Stimulated activated CD4-positive, alpha-beta T cell treated with anti-CD3 and anti-CD28 coated beads, Interleukin-1b, Interleukin-23, amount 100 ng/mL, for 48 hours (primary cell): Measurements from ENCODE around the gene ITGB4.

Source experiments
- DNase-seq: peaks from one replicate; pipeline ENCODE4 v3.0.0-alpha.2; 2020

The ITGB4 gene

DNA sequence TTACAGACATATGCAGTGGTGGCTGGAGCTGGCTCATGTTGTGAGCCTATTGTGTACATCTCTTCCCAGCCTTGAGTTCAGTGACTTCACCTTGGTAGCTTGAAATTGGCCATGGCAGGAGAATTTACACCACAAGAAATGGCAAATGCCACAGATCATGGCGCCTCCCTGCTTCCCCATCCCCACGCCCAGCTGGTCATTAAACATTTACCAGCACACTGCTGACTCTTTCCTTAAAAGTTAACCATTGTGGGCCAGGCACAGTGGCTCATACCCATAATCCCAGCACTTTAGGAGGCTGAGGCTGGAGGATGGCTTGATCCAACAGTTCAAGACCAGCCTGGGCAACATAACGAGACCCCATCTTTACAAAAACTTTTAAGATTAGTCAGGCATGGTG lies 22.6 kb upstream of the ITGB4 start:
- DNase-seq: no peak

DNA sequence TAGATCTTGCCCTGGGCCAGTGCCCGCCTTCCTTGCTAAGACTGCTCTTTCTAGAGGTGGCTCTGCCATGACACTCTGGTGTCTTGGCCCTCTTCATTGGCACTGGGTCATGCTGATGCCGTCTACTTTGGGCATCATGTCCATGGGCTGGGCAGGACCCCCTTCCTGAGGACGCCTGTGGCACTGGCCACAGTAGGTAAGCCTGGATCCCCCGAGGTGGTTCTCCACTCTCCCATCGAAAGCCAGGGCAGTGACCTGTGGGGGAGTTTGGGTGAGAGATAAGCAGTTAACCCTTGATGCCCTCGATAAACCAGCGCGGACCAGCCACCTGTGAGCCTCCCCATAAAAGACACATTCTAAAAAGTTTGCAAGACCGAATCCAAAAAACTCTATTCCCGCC lies 20.0 kb upstream of the ITGB4 start:
- no peak for DNase-seq

DNA sequence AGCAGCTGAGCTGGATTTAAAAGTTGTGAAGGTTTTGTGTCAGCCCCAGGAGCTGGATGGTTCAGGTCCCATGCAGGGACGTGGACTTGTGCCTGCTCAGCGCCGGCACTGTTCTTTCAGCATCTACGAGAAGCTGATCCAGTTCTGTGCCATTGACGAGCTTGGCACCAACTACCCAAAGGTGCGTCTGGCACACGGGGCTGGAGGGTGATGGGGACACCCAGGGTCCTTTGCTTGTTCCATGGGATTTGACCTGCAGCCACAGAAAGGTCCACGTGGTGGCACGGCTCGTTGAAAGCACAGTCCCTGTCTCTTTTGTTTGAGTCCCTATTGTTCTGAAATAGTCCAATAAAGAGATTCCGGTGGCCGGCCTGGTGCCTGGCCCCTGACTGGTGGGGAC lies 18.1 kb upstream of the ITGB4 start:
- DNase-seq: no peak

DNA sequence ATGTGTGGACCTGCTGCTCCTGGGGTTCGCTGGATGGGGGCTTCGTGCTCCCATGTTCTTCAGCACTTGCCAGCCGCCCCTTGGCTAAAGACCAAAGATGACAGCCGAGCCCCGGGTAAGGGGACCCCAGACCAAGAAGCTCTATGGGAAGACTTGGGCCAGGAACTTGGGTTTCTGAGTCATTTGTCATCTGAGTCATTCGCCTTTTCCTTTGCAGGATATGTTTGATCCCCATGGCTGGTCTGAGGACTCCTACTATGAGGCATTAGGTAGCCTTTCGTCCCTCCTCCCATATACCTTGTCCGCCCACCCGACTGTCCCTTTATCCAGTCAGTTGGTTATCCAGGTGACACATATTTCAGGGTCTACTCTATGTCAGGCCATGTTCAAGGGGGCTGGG lies 17.7 kb upstream of the ITGB4 start:
- DNase-seq: no peak

DNA sequence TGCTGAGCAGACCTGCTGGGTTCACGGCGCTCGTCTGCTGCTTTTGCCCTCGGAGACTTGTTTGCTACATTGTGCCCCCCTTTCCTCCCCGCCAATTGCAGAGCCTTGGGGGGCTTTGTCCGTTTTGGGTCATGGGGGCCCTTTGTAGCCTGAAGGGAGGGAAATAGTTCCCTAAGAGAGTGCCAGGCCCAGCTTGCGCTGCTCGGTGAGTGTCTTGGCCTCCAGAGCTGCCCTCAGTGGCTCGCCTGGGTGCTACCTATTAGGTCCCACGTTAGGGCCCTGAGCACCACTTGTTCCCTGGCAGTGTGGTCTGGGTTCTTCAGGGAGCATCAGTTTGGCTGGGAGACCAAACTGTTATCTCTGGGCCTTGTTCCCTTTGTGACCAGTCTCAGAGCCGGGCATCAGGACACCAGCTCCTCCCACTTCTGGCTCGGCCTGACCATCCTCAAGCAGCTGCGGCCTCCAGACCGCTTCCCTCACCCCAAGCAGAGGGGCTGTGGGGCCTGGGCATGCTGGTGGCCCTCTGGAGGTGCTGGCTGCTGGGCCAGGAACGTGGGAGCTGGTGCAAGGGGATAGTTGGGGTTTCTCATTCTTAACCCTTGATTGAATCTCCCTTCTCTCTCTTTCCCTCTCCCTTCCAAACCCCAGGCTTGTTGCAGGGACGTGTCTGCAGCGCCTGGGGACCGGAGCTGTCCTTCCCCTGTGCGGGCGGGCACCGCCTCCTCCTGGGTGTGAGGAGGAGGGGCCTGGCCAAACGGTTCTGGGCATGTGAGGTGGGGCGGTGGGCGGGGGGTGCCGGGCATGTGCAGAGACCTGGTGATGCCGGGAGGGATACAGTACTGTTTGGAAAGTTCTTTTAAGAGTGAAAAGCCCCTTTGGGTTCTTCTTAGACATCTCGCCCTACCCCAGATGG lies 16.0 kb upstream of the ITGB4 start:
- DNase-seq: no peak

DNA sequence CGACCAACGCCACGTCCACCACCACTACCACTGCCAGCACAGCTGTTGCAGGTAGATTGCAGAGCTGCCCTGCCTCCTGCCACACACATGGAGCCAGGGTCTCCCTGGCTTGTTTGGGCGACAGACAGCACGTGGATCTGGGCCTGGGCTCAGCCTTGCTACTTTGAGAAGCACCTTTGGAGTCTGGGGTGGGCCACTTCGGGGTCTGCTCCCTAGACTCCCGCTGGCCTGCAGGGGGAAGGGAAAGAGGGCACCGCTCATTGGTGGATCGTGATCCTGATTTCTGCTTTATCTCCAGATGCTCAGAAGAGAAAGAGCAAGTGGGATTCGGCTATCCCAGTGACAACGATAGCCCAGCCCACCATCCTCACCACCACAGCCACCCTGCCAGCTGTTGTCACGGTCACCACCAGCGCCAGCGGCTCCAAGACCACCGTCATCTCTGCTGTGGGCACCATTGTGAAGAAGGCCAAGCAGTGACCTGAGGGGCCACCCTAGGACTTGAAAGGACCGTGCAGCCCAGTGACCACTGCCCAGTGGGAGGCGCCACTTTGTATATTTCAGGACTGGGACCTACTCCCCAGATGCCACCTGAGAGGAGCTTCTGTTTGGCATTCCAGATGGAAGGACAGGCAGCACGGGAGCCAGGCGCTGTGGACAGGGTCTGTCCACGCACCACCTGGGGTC lies 15.1 kb upstream of the ITGB4 start:
- no peak for DNase-seq

DNA sequence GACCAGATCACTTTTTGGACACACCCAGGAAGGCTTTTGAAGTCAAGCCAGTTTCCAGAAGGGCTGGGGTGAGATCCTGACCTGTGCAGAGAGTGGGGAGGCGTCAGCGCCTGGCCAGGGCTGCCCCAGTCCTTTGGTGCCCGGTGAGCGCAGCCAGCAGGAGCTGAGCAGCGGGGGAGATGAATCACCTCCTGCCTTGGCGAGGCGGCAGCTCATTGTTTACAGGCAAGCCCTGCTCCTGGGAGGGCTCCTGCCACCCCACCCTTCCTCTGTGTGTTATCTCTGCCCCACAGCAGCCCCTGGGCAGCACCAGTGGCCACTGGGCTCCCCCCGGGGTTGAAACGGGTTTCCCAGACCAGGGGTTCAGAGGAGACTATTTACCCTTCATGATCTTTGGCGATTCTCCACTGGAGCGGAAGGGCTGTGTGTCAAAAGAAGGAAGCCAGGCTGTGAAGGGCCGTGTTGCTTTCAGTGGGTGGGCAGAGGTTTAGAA lies 14.1 kb upstream of the ITGB4 start:
- no peak for DNase-seq

DNA sequence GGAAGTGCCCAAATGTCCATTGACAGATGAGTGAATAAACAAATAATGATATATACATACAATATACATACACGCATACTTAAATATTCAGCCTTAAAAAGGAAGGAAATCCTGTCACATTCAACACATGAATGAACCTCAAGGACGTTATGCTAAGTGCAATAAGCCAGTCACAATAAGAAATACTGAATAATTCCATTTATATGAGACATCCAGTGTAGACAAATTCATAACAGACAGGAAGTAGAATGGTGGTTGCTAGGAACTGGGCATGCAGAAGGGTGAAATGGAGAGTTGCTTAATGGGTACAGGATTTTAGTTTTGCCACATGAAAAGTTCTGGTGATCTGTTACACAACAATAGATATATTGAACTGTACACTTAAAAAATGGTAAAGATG lies 8.8 kb upstream of the ITGB4 start:
- no peak for DNase-seq

DNA sequence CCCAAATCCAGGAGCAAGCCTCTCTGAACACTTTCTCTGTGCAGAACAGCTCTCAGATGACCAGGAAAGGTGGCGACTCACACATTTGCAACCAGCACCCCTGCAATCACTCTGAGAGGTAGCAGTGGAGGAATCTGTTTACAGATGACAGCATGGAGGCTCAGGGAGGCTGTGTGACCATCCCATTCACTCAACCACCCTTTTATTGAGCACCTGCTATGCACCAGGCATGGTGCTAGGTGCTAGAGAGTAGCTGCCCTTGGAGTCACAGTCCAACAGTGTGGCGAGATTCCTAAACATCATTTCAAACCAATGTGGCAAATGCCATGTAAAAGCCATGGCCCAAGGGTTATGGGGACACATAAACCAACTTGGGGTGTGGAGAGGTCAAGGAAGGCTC lies 1.5 kb upstream of the ITGB4 start:
- no peak for DNase-seq

DNA sequence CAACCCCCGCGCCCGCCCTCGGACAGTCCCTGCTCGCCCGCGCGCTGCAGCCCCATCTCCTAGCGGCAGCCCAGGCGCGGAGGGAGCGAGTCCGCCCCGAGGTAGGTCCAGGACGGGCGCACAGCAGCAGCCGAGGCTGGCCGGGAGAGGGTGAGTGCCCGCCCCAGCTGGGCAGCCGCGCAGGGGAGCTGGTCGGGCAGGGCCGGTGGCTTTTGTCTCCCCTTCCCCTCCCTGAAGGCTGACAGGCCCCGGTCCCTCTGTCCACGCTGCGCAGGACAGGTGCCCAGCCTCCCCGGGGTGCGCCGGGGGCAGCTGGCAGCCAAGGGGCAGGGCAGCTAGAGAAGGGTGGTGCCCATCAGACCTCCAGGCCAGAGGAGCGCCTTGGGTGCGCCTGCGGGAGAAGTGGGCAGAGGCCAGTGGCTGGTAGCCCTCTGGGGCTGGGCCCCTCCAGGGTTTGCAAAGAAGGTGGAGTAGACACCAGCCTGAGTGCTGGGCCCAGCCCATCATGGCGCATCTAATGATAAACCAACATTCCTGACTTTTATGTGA lies 278 bp downstream of the ITGB4 start:
- DNase-seq: no peak

DNA sequence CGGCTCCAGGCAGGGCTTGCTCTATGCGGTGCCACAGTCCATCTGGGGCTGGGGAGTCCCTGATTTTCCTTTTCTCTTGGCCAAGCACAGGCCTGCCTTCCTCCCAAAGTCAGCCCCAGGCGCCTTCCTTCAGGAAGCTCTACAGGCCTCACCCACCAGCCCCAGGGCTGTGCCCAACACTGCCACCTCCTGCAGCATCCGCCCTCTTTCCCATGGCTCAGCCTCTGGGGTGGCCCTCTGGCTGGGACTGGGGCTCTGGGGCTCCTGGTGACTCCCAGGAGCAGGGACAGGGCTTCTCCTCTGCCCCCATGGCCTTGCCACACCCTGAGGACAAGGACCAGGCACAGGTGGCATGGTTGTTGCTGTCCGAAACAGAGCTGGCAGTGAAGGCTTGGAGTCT lies 817 bp downstream of the ITGB4 start:
- DNase-seq: no peak

DNA sequence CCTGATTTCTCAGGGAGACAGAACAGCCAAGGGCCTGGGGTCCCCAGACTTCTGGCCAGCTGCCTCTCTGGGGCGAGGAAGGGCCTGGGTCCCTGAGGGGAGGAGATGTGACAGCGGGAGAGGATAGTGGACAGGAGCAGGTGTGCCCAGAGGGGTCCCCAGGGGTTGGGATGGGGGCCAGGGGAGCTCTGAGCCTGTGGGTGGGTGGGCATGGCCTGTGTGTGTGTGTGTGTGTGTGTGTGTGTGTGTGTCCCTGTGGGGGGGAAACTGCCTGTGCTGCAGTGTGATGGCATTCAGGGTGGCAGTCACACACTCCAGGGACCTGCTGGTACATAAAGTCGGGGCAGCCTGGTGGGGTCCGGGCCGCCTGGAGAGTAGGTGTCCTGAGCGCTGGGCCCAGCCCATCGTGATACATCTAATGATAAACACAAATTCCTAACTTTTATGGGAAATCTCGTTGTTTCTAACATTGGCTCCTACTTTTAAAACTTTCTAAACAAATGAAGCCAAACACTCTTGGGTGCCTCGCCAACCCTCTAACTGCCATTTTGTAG lies 1.4 kb downstream of the ITGB4 start:
- no peak for DNase-seq

DNA sequence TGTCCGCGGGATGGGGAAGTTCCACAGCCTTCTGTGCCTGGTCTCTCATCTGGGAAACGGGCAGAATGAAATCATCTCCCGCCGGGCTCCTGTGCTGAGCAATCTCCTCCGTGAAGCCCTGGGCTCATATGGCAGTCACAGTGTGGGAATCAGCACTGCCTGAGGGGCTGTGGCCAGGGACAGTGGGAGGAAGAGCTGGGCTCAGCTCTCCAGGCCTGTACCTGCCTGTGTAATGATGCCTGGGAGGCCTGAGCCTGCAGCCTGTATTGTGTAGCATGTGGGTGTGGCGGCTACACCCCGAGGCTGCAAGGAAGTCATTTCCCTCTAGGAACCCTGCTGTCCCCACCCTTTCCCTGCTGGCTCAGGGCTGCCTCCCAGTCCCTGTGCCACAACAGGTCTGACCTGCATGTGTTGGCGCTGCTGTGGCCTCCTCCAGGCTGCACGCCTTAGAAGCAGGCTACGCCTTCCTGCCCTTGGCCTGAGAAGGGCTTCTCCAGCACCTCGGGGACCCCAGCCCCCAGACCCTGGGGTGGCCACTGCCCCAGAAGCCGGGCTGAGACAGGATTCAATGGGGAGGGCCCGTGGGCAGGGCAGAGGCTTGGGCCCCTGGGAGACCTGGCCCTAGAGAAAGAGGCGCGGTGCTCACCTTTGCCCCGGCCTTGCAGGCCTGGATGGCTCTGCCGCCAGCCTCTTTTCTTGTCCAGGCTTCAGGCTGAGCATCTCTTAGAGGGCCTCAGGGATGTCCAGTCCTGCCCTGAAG lies 2.1 kb downstream of the ITGB4 start:
- DNase-seq: no peak

DNA sequence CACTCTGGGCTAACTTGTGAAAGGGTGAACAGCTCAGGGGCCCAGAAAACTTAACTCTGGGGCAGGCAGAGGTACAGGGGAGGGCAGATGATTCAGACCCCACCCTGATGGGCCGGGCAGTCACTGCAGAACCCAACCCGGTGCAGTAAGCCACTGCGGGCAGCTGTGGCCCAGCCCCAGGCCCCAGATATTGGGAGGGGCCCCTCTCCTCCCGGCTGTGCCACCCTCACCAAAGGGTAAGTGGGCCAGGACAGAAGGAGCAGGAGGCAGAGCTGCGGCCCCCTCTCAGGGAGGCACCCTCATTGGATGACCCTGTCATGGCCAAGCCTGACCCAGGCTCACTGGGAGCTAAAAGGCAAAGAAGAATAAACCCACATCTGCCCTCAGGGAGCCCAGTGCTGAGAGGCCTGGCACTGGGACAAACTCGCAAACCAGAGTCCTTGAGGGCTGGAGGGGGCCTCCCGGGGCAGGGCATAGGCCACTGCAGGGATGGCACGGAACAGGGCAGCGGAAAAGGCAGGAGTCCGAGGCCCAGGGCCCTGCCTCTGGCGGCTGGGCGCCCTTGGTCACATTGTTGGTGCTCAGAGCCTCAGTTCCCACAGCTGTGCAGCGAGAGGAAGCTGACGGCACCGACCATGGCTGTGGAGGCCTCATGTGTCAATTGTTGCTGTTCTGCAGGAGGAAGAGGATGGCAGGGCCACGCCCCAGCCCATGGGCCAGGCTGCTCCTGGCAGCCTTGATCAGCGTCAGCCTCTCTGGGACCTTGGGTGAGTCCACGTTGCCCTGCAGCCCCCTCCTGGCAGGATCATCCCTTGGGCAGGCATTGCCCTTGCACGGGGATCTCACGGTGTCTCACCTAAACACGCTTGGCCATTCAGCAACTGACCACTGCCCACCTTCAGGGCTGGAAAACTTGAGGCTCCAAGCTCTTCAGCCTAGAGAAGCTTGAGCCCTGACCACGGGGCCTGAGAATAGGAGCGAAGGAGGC lies 3.1 kb downstream of the ITGB4 start:
- DNase-seq: no peak

DNA sequence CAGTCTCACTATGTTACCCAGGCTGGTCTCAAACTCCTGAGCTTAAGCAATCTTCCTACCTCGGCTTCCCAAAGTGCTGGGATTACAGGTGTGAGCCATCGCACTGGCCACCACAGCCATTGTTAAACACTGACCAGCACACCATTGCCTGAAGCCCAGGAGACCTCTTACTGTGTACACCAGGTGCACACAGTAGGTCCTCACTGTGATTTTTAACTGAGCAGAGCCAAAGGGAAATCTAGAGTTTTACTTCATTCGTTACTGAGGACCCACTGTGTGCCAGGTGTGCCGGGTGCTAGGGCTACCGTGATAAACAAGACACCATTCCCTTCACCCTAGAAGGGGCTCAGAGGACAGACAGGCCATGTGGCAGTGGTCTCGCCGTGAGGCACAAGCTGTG lies 4.2 kb downstream of the ITGB4 start:
- DNase-seq: no peak

DNA sequence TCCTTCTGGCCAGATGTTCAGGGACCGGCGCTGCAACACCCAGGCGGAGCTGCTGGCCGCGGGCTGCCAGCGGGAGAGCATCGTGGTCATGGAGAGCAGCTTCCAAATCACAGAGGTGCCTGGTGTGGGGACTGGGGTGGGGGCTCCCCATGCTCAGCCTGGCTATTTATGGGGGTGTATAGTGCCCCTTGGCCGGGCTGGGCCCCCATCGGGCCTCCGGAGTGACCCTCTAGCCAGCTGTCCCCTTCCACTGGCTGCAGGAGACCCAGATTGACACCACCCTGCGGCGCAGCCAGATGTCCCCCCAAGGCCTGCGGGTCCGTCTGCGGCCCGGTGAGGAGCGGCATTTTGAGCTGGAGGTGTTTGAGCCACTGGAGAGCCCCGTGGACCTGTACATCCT lies 6.1 kb downstream of the ITGB4 start:
- no peak for DNase-seq

DNA sequence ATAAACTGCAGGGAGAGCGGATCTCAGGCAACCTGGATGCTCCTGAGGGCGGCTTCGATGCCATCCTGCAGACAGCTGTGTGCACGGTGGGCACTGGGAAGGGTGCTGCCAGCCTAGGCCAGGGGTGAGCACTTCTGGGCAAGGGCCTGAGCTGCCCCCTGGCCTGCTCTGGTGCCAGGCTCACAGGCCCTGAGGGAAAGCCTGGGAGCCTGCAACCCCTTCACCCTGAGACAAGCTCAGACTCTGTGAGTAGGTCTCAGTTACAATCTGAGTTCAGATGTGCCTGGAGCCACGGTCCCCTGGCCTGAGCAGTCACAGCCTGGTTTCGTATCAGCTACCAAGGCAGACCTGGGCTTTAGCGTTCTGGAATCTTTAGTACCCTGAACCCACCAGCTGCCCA lies 8.1 kb downstream of the ITGB4 start:
- DNase-seq: no peak

DNA sequence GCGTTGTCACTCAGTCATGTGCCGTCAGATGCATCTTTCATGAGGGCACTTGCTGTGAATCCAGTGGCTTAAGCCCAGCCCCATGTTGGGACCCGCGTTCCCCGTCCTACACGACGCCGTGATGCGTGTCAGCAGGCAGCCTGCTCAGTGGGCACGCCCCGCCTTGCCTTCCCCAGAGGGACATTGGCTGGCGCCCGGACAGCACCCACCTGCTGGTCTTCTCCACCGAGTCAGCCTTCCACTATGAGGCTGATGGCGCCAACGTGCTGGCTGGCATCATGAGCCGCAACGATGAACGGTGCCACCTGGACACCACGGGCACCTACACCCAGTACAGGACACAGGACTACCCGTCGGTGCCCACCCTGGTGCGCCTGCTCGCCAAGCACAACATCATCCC lies 8.8 kb downstream of the ITGB4 start:
- DNase-seq: no peak

DNA sequence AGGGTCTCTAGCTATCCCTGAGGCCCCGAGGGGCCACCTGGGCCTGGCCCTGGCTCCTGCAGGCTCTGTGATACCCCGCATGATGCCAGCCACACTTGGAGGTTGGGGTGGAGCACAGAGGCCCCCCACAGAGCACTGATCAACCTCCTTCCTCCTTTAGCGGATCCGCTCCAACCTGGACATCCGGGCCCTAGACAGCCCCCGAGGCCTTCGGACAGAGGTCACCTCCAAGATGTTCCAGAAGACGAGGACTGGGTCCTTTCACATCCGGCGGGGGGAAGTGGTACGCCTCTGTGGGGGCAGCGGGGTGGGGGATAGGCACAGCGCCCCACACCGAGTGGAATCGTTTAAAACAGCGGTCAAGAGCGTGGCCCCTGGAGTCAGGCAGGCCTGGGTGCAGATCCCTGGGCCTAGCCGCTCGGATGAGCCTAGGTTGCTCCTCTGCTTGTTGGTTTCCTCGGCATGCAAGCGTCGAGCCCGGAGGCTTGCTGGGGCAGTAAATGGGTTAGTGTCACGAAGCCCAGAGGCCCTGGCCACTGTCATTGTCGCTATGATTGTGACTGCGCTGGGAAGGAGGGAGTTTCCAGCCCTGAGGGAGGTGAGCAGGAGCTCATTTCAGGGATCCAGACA lies 9.9 kb downstream of the ITGB4 start:
- DNase-seq: no peak

DNA sequence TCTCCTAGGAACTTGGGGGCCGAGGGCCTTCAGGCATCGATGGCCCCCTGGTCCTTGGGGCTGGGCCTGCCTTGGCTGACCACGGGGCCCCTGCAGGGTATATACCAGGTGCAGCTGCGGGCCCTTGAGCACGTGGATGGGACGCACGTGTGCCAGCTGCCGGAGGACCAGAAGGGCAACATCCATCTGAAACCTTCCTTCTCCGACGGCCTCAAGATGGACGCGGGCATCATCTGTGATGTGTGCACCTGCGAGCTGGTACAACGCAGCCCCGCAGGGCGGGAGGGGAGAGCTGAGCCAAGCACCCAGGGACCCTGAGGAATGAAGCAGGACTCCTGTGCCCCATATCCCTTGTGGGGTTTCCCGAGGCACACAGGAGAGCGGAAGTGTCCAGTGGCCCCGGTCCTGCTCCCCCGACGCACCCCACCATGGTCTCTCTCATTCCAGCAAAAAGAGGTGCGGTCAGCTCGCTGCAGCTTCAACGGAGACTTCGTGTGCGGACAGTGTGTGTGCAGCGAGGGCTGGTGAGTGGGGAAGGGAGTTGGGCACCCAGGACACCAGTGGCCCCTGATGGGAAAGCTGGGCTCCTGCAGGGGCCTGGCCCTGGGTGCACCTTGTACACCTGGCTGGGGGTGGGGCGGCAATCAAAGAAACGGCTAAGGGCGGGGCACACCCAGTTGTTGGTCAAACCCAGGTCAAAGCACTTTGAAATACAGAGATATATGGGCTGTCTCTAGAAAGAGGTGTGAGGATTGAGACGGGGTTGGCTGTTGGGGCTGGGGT lies 10.6 kb downstream of the ITGB4 start:
- DNase-seq: no peak
